HG03575 (cell line): ENCODE data around the gene EIF4E.
"Not testable (repeated sequence)": the region's sequence is repeated elsewhere in the genome, so short reads cannot be mapped to it uniquely, and the experiment has no call there.

Source experiments
- ATAC-seq: cut with Tn5 transposase; IDR thresholded peaks from one replicate; pipeline ENCODE4 v1.9.1; 2021; ENCODE audit not compliant: unreplicated experiment, insufficient number of reproducible peaks, low FRiP score; ENCODE audit errors: extremely low read depth

Gene EIF4E

DNA sequence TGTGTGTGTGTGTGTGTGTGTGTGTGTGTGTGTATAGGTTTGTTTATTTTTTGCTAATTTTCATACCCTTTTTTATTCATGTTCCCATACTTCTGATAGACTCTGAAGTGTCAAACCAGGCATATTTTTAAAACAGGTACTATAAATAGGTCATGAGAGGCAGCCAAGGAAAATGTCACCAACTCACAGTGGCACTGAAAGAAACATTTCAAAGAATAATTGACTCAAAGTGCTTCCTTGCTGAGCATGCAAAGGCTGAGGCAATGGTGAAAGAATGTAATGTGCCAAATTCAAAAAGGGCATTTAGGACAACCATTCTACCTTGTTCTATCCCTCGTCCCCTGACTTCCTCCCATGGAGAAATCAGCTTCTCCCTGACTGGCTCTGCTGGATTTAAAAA, 95.5 kb downstream of the EIF4E start:
- no peak for ATAC-seq

DNA sequence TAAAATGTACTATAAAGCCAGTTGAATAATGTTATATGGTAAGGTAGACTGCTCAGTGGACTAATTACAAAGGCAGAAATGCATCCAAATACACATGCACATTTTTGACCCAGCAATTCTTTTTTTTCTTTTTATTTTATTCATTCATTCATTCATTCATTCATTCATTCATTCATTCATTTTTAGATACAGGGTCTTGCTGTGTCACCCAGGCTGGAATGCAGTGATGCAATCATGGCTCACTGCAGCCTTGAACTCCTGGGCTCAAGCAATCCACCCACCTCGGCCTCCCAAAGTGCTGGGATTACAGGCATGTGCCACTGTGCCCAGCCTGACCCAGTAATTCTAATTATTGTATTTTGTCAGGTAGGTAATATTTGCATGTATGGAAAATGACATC, 97.9 kb downstream of the EIF4E start:
- ATAC-seq = not testable (repeated sequence)
